Body of pancreas (tissue), 4 donors: ENCODE measurements around the gene ANKRD28. TPM values are rescaled to one million over a fixed set of nuclear protein-coding genes. Genes with fewer than 3 reads are reported as not detected.
A peak's percentile ranks its signal among the peaks of the same experiment; 100 is the strongest.

Experiments used
- ATAC-seq: fragments of 150-250 bp; one replicate; pipeline ENCODE4 v1.9.1; 2016
- DNase-seq, 4 donors: peaks; one replicate each; pipeline ENCODE4 v3.0.0-alpha.2; 2019
- H3K27ac ChIP-seq, 4 donors: fragments of 200-600 bp; sonication (generic); 1 replicate in 3 of 4; 2 replicates in 1 of 4; pipeline versions ENCODE4 v1.5.1 to v1.6.1; 2016 to 2019; ENCODE audit warnings: mild to moderate bottlenecking in 1 of 4, mixed read lengths in 1 of 4, moderate library complexity in 1 of 4
- H3K27me3 ChIP-seq, 2 donors: fragments of 200-600 bp; sonication (generic); one replicate each; pipeline ENCODE4 v1.6.0; 2016; ENCODE audit warnings: mild to moderate bottlenecking in 1 of 2
- H3K36me3 ChIP-seq, 2 donors: fragments of 200-600 bp; sonication (generic); replicated peaks in 1 of 2; 2 replicates each; pipeline ENCODE4 v1.5.1; 2016; ENCODE audit warnings: low read depth in 2 of 2; ENCODE audit not compliant: insufficient read depth in 1 of 2
- H3K4me1 ChIP-seq: fragments of 200-600 bp; sonication (generic); one replicate; pipeline ENCODE4 v1.6.0; 2016
- H3K4me3 ChIP-seq, 2 donors: fragments of 200-600 bp; sonication (generic); 1 replicate in 1 of 2; 2 replicates in 1 of 2; pipeline ENCODE4 v1.5.1; 2016 to 2019
- H3K9me3 ChIP-seq, 3 donors: fragments of 200-600 bp; sonication (generic); 1 replicate in 2 of 3; 2 replicates in 1 of 3; pipeline ENCODE4 v1.5.1; 2016
- CTCF ChIP-seq, 7 experiments: fragments of 450-650 bp in 4 of 7; fragments of 200-600 bp in 3 of 7; sonication (generic) in 3 of 7; IDR thresholded peaks; one replicate each; pipeline ENCODE4 v1.5.1; 2016 to 2019; ENCODE audit warnings: antibody characterized with exemption in 7 of 7
- POLR2A ChIP-seq, 3 donors: fragments of 450-650 bp; IDR thresholded peaks; one replicate each; pipeline ENCODE4 v1.6.1; 2016; ENCODE audit warnings: antibody characterized with exemption in 3 of 3, mild to moderate bottlenecking in 2 of 3
- WGBS, 2 donors: methylation state at CpG; one replicate each; pipeline ENCODE4 v1.1.5; 2017; 5-methylcytosine and 5-hydroxymethylcytosine counted together
- intact Hi-C: fragments of 100-400 bp; cut with DNase I; formaldehyde crosslinking; loops from one replicate; pipeline ENCODE4 v1.15.1; 2023
- total RNA-seq, 2 donors: library from RNA; depleted of rRNA; stranded (reverse); fragments of >200 nt; gene quantifications; one replicate each; pipeline ENCODE4 v1.1.0, GENCODE V29; 2016

ANKRD28 gene
- total RNA-seq, 2 donors from 2014 or later = 26.7 to 37.1 TPM

GRCh38 chr3:15636028-15636709, 161.6 kb downstream of the ANKRD28 start:
- Histone ChIP-seq H3K4me1 (peaks cover 25% of the 10 kb centered on the region), H3K27ac (peak overlapping the region in 2 of 4 donors; percentile 6 to 18), H3K27me3 (no peaks in the 10 kb centered on the region), H3K36me3 (no peaks in the 10 kb centered on the region), H3K9me3 (no peaks in the 10 kb centered on the region), H3K4me3 (no peak overlapping the region)
- 75 to 92% methylated on average over 13 to 14 of the region's 14 CpGs for WGBS, 2 donors
- intact Hi-C loops = no loop called here
- peak; percentile 65 for ATAC-seq
- no peak for TF ChIP-seq CTCF (IDR thresholded peaks at IDR 0.05)
- no peak for TF ChIP-seq POLR2A (IDR thresholded peaks at IDR 0.05)
- DNase-seq = peak in 1 of 4 donors; percentile 20

GRCh38 chr3:15635121-15635661, 162.6 kb downstream of the ANKRD28 start:
- Histone ChIP-seq H3K36me3 (no peaks in the 10 kb centered on the region), H3K4me1 (peaks cover 32% of the 10 kb centered on the region), H3K27me3 (no peaks in the 10 kb centered on the region), H3K4me3 (no peak overlapping the region), H3K9me3 (no peaks in the 10 kb centered on the region), H3K27ac (peak overlapping the region in 2 of 4 donors; percentile 6 to 35)
- intact Hi-C loops = no loop called here
- ATAC-seq (peak; percentile 19), DNase-seq (peak in 1 of 4 donors; percentile 27)
- WGBS, 2 donors = 68% methylated on average over 8 to 13 of the region's 13 CpGs
- TF ChIP-seq CTCF (IDR thresholded peaks at IDR 0.05) = no peak
- no peak for TF ChIP-seq POLR2A (IDR thresholded peaks at IDR 0.05)

- no peak overlapping the region for H3K4me3 ChIP-seq
- peak overlapping the region in 1 of 4 donors; percentile 35 for H3K27ac ChIP-seq
- H3K36me3 ChIP-seq = no peaks in the 10 kb centered on the region
- DNase-seq (no peak), ATAC-seq (no peak)
- intact Hi-C loops = no loop called here
- peaks cover 32% of the 10 kb centered on the region for H3K4me1 ChIP-seq
- TF ChIP-seq CTCF (IDR thresholded peaks at IDR 0.05) = no peak
- TF ChIP-seq POLR2A (IDR thresholded peaks at IDR 0.05) = no peak
- no peaks in the 10 kb centered on the region for H3K27me3 ChIP-seq
- WGBS, 2 donors = 65 to 71% methylated on average over 2 of the region's 2 CpGs
- H3K9me3 ChIP-seq = no peaks in the 10 kb centered on the region
Measured at GRCh38 chr3:15634671-15635070, 163.1 kb downstream of the ANKRD28 start.

- Histone ChIP-seq H3K4me1 (peaks cover 32% of the 10 kb centered on the region), H3K27ac (peak overlapping the region in 1 of 4 donors; percentile 34), H3K36me3 (no peaks in the 10 kb centered on the region), H3K27me3 (no peaks in the 10 kb centered on the region), H3K4me3 (no peak overlapping the region), H3K9me3 (no peaks in the 10 kb centered on the region)
- ATAC-seq (no peak), DNase-seq (peak in 1 of 4 donors; percentile 30)
- intact Hi-C loops = no loop called here
- 11 to 14% methylated on average over 4 of the region's 4 CpGs for WGBS, 2 donors
- TF ChIP-seq POLR2A (IDR thresholded peaks at IDR 0.05) = no peak
- TF ChIP-seq CTCF (IDR thresholded peaks at IDR 0.05) = no peak
Measured at GRCh38 chr3:15633766-15634598, 163.8 kb downstream of the ANKRD28 start.
